RWPE1 (cell line): ENCODE data around the gene LRRN3.

Experiments
- CTCF ChIA-PET: fragments of 350-600 bp; sonication (Branson Sonifier 250); formaldehyde crosslinking; extraction: SDS; loops from one replicate; lab custom pipeline; 2021; lab: Yijun Ruan, JAX
- POLR2A ChIA-PET: fragments of 400-600 bp; formaldehyde crosslinking; extraction: SDS; loops from one replicate; lab custom pipeline; 2020; ENCODE audit warnings: antibody characterized with exemption; ENCODE audit not compliant: low non-redundant PET; lab: Yijun Ruan, JAX
- DNase-seq: peaks from one replicate; pipeline ENCODE4 v3.0.0; 2012; ENCODE audit warnings: low spot score
- H3K27ac ChIP-seq: fragments of 450-650 bp; 2 replicates; pipeline ENCODE4 v1.5.1; 2017
- TF ChIP-seq, protein P1 (sequence below): fragments of 450-650 bp; conservative IDR thresholded peaks from 2 replicates; pipeline ENCODE4 v1.5.1; 2017; ENCODE audit warnings: low read depth, mild to moderate bottlenecking

Gene LRRN3

DNA sequence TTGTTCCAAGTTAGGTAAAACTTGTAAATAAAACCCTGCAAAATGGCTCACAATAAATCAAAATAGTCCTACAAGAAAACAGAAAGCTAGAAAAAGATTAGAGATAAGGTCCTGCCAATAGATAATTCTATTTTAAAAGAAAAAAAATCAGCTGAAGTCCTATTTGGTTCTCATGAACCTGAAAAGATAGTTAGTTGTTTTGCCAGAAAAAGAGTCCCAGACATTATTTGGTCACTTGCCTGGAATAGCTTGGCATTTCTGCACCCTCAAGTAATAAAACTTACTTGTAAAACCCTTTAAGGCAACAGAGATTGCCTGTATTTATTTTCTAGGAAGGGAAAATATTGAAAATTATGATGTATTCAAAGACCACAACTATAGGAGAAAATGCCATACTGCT, 47.7 kb downstream of the LRRN3 start:
- DNase-seq, result no peak
- H3K27ac ChIP-seq, result no peak overlapping the region
- ChIA-PET CTCF (interaction anchor here (1.7 kb wide), 1 partner anchor 12 kb away, joined by 3 read pairs; no protein-coding TSS in a partner anchor), POLR2A (no interaction called here)
- TF ChIP-seq, protein P1, sequence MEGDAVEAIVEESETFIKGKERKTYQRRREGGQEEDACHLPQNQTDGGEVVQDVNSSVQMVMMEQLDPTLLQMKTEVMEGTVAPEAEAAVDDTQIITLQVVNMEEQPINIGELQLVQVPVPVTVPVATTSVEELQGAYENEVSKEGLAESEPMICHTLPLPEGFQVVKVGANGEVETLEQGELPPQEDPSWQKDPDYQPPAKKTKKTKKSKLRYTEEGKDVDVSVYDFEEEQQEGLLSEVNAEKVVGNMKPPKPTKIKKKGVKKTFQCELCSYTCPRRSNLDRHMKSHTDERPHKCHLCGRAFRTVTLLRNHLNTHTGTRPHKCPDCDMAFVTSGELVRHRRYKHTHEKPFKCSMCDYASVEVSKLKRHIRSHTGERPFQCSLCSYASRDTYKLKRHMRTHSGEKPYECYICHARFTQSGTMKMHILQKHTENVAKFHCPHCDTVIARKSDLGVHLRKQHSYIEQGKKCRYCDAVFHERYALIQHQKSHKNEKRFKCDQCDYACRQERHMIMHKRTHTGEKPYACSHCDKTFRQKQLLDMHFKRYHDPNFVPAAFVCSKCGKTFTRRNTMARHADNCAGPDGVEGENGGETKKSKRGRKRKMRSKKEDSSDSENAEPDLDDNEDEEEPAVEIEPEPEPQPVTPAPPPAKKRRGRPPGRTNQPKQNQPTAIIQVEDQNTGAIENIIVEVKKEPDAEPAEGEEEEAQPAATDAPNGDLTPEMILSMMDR, result no peak

DNA sequence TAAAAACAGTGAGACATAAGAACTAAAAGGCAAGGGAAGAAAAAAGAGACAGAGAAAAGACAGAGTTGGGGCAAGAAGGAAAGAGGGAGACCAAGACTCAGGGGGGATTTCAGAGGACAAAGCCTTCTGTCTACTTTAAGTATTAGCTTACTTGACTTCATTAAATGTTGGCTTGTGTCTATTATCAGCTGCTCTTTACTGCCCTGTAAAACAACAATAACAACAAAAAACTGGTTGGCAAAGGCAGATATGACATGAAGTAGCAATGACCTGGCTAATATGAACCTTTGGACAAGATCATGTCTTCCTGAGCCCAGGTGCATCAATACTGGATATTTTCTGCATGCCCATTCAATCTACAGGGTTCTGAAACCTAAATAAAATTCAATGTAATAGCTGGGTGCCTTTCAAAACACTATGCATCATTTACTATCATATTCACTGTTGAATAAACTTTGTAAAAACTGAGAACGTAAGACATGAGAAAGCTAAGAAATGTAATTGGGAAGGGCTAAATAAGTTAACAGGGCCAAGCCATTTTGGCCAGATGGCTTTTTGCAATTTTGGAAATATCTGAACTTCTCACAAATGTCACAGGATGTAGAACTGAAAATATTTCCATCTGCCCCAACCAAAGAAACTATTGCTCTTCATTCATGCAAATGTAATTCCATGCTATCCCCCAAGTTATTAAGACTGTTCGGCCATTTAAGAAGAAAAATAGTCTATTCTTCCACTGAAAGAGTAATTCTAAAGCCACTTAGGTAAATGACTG, 49.4 kb downstream of the LRRN3 start:
- ChIA-PET POLR2A (no interaction called here), CTCF (no interaction called here)
- H3K27ac ChIP-seq, result no peak overlapping the region
- no peak for DNase-seq
- TF ChIP-seq, protein P1, result no peak

DNA sequence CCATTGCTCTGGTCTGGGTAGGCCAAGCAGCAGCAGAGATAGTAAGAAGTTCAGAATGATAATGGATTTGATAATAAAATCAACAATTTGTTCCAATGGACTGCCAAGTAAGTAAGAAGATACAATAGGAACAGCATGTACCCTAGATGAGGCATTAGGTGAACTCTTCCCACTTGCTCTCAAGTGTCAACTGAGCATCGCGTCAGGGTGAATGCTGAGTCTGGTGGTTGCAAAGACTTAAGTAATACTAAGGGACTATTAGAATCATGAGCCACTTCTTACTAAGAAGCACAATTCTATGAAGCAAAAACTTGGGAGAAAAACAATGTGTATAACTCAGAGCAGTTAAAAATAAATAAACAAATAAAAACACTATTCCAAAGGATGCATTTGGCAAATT, 54.5 kb downstream of the LRRN3 start:
- H3K27ac ChIP-seq, result no peak overlapping the region
- DNase-seq, result no peak
- ChIA-PET POLR2A (no interaction called here), CTCF (no interaction called here)
- TF ChIP-seq, protein P1, result no peak

DNA sequence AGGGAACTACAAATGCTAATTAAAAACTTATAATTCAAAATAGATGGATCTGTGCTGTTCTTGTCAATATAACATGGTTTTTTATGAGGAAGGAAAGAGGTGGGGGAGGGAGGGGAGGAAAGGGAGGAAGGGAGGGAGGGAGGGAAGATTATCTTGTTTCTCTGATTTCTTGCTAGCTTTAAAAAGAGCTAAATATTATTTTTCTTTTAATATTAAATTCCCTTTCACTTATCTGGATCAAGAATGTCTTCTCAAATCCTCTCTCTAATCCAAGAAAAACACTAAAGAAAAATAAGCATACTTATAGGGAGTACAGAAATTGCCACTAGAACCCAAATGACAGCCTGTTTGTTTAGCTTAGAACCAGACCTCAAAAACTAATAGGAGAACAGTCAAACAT, 55.2 kb downstream of the LRRN3 start:
- no peak for DNase-seq
- ChIA-PET CTCF (no interaction called here), POLR2A (no interaction called here)
- no peak overlapping the region for H3K27ac ChIP-seq
- TF ChIP-seq, protein P1, result no peak

DNA sequence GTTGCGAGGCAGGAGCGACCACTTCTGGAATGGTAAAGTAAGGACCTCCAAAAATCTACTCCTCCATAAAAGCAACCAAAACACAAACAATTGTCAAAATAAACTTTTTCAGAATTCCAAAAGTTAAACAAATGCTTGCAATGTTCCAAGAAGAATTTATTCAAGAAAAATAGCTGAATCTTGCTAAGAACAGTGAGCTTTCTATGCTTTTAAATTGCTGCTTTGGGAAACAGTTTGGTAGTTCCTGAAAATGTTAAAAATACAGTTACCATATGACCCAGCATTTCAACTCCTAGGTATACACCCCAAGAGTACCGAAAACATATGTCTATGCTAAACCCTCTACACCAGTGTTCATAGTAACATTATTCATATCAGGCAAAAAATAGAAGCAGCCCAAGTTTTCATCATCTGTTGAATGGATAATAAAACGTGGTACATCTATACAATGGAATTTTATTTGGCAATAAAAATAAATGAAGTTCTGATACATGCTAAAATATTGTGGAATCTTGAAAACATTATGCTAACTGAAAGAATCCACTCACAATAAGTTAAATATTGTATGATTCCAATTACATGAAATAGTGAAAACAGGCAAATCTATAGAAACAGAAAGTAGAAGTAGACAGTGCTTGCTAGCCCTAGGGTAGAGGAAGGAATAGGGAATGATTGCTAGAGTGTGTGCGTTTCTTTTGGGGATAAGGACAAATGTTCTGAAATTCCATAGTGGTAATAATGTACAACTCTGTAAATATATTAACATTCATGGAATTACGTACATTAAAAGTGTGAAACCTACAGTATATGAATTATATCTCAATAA, 57.0 kb downstream of the LRRN3 start:
- no peak for DNase-seq
- POLR2A ChIA-PET, result no interaction called here
- CTCF ChIA-PET, result no interaction called here
- H3K27ac ChIP-seq, result no peak overlapping the region
- TF ChIP-seq, protein P1, result no peak

DNA sequence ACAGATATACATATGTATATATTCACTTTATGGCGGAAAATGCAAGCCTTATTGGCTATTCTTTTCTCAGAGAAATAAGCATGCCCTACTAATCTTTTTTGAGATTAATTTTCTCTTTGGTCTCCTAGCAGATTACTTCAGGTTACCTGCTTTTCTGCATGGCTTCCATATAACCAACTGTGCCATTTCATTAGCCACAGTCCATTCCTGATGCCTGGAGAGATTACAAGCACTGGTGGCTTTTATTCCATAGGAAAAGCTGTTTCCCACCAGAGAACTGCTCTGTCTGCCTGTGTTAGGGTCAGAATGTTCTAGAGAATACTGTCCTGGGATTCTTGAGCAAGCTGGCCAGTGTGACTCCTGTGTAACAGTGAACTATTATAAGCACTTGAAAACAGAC, 59.8 kb downstream of the LRRN3 start:
- TF ChIP-seq, protein P1, result no peak
- CTCF ChIA-PET, result no interaction called here
- POLR2A ChIA-PET, result no interaction called here
- no peak for DNase-seq
- no peak overlapping the region for H3K27ac ChIP-seq
